K562 (cell line): Measurements from ENCODE around the gene DCST1. TPM values are rescaled to one million over a fixed set of nuclear protein-coding genes. Genes with fewer than 3 reads are reported as not detected.

ENCODE experiments used
- KDM5B ChIP-seq: fragments of 200-600 bp; sonication (generic); IDR thresholded peaks from 2 replicates; pipeline ENCODE4 v1.6.1; 2012; ENCODE audit warnings: low read depth, mild to moderate bottlenecking, moderate library complexity, low read length, control low read depth, inconsistent platforms; ENCODE audit not compliant: insufficient replicate concordance
- NR2C2 ChIP-seq, 2 experiments: fragments of 200-800 bp in 1 of 2; sonication (Bioruptor generic) in 1 of 2; sonication (generic) in 1 of 2; formaldehyde crosslinking in 1 of 2; IDR thresholded peaks; 2 replicates each; pipeline versions ENCODE4 v1.6.1 to v1.8.0; 2016 to 2022; ENCODE audit warnings: mild to moderate bottlenecking in 1 of 2, missing compliant biosample characterization in 1 of 2, missing genetic modification characterization in 1 of 2, missing genetic modification reagents in 1 of 2
- SP1 ChIP-seq: sonication (generic); formaldehyde crosslinking; IDR thresholded peaks from 2 replicates; pipeline ENCODE4 v1.8.1; 2022; ENCODE audit warnings: mild to moderate bottlenecking, missing genetic modification reagents
- XRCC5 ChIP-seq: fragments of 200-400 bp; formaldehyde crosslinking; IDR thresholded peaks from 2 replicates; pipeline ENCODE4 v1.6.1; 2017; ENCODE audit warnings: low read depth, mild to moderate bottlenecking, low read length
- ZNF507 ChIP-seq: conservative IDR thresholded peaks from 2 replicates; pipeline ENCODE4 v1.6.1; 2017; ENCODE audit warnings: missing genetic modification characterization, missing compliant biosample characterization
- ZNF830 ChIP-seq: fragments of 250-450 bp; sonication (Bioruptor Pico); IDR thresholded peaks from 2 replicates; pipeline ENCODE4 v1.5.0; 2021; ENCODE audit warnings: mild to moderate bottlenecking
- polyA plus RNA-seq, 8 experiments: library from polyadenylated mRNA; depleted of rRNA in 4 of 8; stranded (reverse) in 5 of 8; unstranded in 3 of 8; fragments of >200 nt; fragmentation: Nextera tagmentation in 2 of 8; fragmentation: Illumina TruSeq in 1 of 8; extraction: Ambion mirVana in 2 of 8; extraction: Trizol in 1 of 8; gene quantifications; 2 replicates each; pipeline versions ENCODE4 v1.2.1 to v1.2.3, GENCODE V29; 2011 to 2014; ENCODE audit warnings: inconsistent platforms in 1 of 8, missing spikeins in 1 of 8
- total RNA-seq, 7 experiments: library from RNA; depleted of rRNA in 6 of 7; stranded (reverse); fragments of >200 nt in 6 of 7; fragmentation: Illumina TruSeq in 2 of 7; extraction: Trizol in 2 of 7; gene quantifications; 2 replicates each; pipeline versions ENCODE4 v1.2.1 to v1.2.3, GENCODE V29; 2011 to 2021; ENCODE audit warnings: low replicate concordance in 1 of 7
- TF ChIP-seq, protein P1 (sequence below): fragments of 450-650 bp; IDR thresholded peaks from 2 replicates; pipeline ENCODE4 v1.6.1; 2017; ENCODE audit warnings: mild to moderate bottlenecking, moderate library complexity
- TF ChIP-seq, protein P2 (sequence below): fragments of 450-650 bp; IDR thresholded peaks from 2 replicates; pipeline ENCODE4 v1.6.1; 2018; ENCODE audit warnings: mild to moderate bottlenecking, low read depth; ENCODE audit not compliant: partially characterized antibody
- TF ChIP-seq, protein P3 (sequence below), 2 experiments: fragments of 450-650 bp in 1 of 2; IDR thresholded peaks; 2 replicates each; pipeline ENCODE4 v1.6.1; 2011 to 2017; ENCODE audit warnings: low read depth in 2 of 2, antibody characterized with exemption in 1 of 2, borderline replicate concordance in 1 of 2, low read length in 1 of 2, mild to moderate bottlenecking in 1 of 2, mixed read lengths in 1 of 2; ENCODE audit not compliant: control insufficient read depth in 1 of 2
- TF ChIP-seq, protein P4 (sequence below): sonication (generic); formaldehyde crosslinking; IDR thresholded peaks from 2 replicates; pipeline ENCODE4 v1.9.0; 2022; ENCODE audit warnings: mild to moderate bottlenecking, missing genetic modification reagents
- TF ChIP-seq, protein P5 (sequence below): fragments of 450-650 bp; formaldehyde crosslinking; IDR thresholded peaks from 2 replicates; pipeline ENCODE4 v1.4.0; 2020; ENCODE audit warnings: mild to moderate bottlenecking

DCST1 gene
- total and polyA plus RNA-seq, 9 of the 15 experiments (the other 6 are each of a cell fraction or from before 2014, with no cell fraction given) = not detected

DNA sequence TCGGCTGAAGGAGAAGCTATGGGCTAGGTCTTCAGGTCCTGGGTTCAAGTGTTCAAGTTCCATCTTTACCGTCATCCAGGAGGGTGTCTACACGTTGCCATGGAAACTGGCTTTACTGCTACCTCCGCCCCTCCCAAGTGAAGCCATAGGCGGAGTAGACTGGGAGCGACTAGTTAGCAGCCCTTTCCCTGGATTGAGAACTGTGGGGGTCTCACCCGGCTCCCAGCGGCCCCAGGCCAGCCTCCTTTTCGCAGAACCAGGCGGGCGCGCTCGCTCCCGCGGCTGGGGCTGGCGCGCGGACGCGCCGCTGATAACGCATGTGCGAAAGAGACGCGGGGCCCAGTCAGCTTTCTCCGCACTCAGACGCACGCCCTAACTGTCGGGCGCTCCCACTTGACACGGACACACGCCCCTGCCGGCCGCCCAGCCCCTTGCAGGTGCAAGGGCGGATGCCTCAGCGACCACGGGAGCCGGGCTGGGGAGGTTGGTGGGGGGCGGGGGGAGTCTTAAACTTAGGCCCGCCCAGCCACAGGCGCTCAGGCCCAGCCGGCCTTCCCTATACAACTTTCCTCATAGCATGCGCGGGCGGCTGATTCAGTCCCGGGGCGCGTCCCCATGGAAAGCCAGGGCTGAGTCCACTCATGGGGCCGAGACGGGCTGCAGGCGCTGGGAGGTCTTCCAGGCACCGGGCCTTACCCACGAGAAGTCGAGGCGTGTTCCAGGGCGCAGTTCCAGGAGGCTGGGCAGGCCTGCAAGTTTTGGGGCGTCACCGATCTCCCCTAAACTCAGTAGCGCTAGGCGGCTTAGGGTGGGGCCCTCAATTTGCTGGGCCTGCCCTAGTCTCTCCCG is 37.3 kb downstream of the DCST1 start (continued):
- TF ChIP-seq, protein P1, sequence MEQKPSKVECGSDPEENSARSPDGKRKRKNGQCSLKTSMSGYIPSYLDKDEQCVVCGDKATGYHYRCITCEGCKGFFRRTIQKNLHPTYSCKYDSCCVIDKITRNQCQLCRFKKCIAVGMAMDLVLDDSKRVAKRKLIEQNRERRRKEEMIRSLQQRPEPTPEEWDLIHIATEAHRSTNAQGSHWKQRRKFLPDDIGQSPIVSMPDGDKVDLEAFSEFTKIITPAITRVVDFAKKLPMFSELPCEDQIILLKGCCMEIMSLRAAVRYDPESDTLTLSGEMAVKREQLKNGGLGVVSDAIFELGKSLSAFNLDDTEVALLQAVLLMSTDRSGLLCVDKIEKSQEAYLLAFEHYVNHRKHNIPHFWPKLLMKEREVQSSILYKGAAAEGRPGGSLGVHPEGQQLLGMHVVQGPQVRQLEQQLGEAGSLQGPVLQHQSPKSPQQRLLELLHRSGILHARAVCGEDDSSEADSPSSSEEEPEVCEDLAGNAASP = no peak
- TF ChIP-seq, protein P2, sequence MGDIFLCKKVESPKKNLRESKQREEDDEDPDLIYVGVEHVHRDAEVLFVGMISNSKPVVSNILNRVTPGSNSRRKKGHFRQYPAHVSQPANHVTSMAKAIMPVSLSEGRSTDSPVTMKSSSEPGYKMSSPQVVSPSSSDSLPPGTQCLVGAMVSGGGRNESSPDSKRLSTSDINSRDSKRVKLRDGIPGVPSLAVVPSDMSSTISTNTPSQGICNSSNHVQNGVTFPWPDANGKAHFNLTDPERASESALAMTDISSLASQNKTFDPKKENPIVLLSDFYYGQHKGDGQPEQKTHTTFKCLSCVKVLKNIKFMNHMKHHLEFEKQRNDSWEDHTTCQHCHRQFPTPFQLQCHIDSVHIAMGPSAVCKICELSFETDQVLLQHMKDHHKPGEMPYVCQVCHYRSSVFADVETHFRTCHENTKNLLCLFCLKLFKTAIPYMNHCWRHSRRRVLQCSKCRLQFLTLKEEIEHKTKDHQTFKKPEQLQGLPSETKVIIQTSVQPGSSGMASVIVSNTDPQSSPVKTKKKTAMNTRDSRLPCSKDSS = no peak
- TF ChIP-seq XRCC5 = peak; percentile 46; the same call in 1 of the 2 replicates
- TF ChIP-seq, protein P3, sequence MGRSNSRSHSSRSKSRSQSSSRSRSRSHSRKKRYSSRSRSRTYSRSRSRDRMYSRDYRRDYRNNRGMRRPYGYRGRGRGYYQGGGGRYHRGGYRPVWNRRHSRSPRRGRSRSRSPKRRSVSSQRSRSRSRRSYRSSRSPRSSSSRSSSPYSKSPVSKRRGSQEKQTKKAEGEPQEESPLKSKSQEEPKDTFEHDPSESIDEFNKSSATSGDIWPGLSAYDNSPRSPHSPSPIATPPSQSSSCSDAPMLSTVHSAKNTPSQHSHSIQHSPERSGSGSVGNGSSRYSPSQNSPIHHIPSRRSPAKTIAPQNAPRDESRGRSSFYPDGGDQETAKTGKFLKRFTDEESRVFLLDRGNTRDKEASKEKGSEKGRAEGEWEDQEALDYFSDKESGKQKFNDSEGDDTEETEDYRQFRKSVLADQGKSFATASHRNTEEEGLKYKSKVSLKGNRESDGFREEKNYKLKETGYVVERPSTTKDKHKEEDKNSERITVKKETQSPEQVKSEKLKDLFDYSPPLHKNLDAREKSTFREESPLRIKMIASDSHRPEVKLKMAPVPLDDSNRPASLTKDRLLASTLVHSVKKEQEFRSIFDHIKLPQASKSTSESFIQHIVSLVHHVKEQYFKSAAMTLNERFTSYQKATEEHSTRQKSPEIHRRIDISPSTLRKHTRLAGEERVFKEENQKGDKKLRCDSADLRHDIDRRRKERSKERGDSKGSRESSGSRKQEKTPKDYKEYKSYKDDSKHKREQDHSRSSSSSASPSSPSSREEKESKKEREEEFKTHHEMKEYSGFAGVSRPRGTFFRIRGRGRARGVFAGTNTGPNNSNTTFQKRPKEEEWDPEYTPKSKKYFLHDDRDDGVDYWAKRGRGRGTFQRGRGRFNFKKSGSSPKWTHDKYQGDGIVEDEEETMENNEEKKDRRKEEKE (IDR thresholded peaks at IDR 0.05; ENCODE audit: borderline replicate concordance in 1 of 2, control insufficient read depth in 1 of 2, low read depth in 2 of 2, low read length in 1 of 2) = no peak
- peak; percentile 34; the same call in 1 of the 2 replicates for TF ChIP-seq ZNF830 (CRISPR knock-in tag)
- TF ChIP-seq ZNF507 (tag) = no peak
- TF ChIP-seq KDM5B = peak; percentile 9
- TF ChIP-seq, protein P4, sequence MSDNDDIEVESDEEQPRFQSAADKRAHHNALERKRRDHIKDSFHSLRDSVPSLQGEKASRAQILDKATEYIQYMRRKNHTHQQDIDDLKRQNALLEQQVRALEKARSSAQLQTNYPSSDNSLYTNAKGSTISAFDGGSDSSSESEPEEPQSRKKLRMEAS (CRISPR knock-in tag) = peak; percentile 99
- TF ChIP-seq, protein P5, sequence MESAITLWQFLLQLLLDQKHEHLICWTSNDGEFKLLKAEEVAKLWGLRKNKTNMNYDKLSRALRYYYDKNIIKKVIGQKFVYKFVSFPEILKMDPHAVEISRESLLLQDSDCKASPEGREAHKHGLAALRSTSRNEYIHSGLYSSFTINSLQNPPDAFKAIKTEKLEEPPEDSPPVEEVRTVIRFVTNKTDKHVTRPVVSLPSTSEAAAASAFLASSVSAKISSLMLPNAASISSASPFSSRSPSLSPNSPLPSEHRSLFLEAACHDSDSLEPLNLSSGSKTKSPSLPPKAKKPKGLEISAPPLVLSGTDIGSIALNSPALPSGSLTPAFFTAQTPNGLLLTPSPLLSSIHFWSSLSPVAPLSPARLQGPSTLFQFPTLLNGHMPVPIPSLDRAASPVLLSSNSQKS (CRISPR knock-in tag) = no peak
- TF ChIP-seq SP1 (CRISPR knock-in tag) = peak; percentile 34; the same call in 1 of the 2 replicates
- TF ChIP-seq NR2C2 (CRISPR knock-in tag; IDR thresholded peaks at IDR 0.05) = no peak
- no peak for TF ChIP-seq NR2C2 (tag; IDR thresholded peaks at IDR 0.05)
